ENCODE data around the gene ATP8B4.

The ATP8B4 gene

DNA sequence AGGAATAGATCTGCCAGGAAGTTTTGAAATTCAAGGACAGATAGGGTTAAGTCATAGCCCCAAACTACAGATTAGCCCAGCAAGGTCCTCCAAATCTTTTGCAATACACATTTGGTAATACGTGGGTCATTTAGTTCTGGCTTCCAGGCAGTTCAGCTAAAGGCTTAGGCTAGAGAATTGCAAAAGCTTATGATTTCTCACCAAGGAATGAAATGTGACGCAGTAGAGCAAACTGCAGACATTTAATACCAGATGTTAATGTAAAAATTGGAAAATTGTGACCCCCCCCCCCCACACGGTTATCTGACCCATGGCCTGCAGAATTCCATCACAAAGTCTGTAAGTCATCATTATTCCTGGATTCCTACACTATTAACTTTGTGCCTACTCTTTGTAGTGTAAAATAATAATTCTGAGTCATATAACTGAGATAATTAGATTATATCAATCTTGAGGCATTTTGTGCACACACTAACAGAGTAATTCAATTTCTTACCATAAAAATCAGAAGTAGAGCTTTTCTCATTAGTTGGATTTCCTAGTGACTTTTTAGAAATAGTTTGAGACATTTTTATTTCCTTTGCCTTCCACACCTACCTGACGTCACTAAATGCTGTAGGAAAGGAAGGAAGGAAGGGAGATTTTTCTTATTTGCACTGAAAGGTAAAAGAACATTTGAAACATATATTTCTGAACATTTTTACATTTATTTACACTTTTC lies 263.0 kb downstream of the ATP8B4 start:
- peak; percentile 56 for DNase-seq (ENCODE audit: low read depth)

GRCh38 chr15:49852756-49853155 lies 266.3 kb downstream of the ATP8B4 start:
- DNase-seq (ENCODE audit: low read depth): no peak

GRCh38 chr15:49848807-49849206 lies 270.2 kb downstream of the ATP8B4 start:
- no peak for DNase-seq (ENCODE audit: low read depth)

DNA sequence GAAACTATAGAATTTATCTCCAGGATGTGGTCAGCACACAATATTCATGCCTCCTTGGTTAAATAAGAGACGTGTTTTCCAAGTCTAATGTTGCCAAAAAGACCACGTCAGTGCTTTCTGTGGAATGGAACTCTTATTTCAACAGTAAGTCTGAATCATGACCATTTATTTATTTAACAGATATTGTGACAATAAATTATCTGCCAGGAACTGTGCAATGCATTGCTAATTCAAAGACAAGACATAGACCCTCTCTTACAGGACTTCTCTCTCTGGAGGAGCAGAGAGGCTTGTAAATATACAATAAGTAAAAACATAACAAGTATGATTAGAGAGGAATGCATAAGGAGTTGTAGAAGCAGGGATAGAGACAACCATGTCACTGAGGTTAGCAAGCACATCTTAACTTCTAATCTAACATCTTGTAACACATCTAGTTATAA lies 270.7 kb downstream of the ATP8B4 start:
- peak; percentile 59 for DNase-seq (ENCODE audit: low read depth)

GRCh38 chr15:49847423-49848281 lies 271.4 kb downstream of the ATP8B4 start:
- DNase-seq (ENCODE audit: low read depth): no peak

DNA sequence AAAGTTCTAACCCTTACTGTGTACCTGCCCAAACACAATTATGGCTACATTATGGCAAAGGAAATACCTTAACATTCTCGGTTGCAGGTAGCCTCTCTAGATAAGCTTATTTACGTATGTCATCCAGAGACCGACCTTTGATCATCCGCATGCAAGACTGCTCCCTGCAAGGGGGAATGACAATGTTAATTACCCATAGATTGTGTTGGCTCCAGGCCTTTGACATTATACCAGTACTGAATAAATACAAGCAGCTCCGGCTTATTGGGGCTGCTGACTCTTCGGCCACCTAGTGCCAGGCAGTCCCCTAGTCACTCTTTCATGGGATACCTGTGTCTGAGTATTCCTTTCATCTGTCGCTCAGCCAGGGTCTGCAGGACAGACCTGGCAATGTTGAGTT lies 274.6 kb downstream of the ATP8B4 start:
- DNase-seq (ENCODE audit: low read depth): no peak

GRCh38 chr15:49843725-49844124 lies 275.3 kb downstream of the ATP8B4 start:
- peak; percentile 42 for DNase-seq (ENCODE audit: low read depth)

GRCh38 chr15:49842031-49842730 lies 276.9 kb downstream of the ATP8B4 start:
- no peak for DNase-seq (ENCODE audit: low read depth)

DNA sequence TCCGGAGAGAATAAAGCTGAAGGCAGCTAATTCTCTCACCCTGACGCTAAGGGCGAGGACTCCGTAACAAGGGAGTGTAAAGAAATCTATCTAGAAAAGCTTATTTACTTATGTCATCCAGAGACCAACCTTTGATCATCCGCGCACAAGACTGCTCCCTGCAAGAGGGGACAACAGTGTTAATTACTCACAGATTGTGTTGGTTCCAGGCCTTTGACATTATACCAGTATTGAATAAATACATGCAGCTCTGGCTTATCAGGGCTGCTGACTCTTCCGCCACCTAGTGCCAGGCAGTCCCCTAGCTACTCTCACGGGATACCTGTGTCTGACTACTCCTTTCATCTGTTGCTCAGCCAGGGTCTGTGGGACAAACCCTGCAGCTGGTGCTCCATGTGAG lies 286.5 kb downstream of the ATP8B4 start:
- DNase-seq (ENCODE audit: low read depth): no peak

DNA sequence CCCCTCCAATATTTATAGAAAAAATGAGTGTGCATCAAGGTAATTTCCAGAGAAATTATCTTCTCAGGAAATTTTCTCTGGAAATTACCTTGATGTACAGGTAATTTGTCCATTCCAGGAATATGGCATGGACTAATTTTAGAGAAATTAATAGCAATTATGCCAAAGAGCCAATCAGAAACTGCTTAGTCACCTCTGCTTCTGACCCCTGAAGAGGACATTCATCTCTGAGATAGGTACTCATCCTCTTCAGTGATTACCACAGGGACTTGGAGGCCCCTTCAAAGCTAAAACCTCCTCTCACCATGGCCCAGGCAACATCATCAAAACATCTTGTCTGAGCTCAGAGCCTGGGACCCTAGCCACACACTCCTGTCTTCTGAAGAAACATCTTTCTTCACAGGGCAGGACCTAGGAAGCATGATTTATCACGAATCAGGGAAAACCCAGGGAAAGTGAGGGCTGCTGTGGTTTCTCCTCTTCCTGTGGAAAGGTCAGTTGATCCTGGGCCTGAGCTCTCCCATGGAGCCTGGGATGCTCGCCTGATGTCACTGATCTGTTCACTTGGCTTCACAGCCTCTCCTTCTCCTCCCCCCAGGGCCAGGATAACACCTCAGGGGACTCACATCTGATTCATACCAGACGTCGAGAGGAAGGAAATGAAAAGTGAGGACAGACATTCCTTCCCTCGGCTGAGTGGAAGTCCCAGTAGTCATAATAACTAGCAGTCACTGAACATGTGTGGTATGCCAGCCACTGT lies 287.6 kb downstream of the ATP8B4 start:
- DNase-seq (ENCODE audit: low read depth): no peak

GRCh38 chr15:49830391-49830790 lies 288.6 kb downstream of the ATP8B4 start:
- no peak for DNase-seq (ENCODE audit: low read depth)

GRCh38 chr15:49827311-49827710 lies 291.7 kb downstream of the ATP8B4 start:
- no peak for DNase-seq (ENCODE audit: low read depth)

DNA sequence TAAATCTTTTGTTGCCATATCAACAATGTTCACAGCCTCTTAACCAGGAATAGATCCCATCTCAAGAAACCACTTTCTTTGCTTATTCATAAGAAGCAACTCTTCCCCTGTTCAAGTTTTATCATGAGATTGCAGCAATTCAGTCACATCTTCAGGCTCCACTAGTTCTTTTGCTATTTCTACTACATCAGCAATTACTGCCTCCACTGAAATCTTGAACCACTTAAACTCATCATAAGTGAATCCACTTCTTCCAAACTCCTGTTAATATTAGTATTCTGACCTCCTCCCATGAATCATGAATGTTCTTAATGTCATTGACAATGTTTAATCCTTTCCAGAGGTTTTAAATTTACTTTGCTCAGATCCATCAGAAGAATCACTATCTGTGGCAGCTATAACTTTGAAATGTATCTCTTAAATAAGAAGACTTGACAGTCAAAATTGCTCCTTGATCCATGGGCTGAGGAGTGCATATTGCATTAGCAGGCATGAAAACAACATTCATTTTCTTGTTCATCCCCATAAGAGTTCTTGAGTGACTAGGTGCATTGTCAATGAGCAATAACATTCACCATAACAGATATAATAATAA lies 292.3 kb downstream of the ATP8B4 start:
- no peak for DNase-seq (ENCODE audit: low read depth)

GRCh38 chr15:49824775-49825099 lies 294.3 kb downstream of the ATP8B4 start:
- DNase-seq (ENCODE audit: low read depth): no peak

DNA sequence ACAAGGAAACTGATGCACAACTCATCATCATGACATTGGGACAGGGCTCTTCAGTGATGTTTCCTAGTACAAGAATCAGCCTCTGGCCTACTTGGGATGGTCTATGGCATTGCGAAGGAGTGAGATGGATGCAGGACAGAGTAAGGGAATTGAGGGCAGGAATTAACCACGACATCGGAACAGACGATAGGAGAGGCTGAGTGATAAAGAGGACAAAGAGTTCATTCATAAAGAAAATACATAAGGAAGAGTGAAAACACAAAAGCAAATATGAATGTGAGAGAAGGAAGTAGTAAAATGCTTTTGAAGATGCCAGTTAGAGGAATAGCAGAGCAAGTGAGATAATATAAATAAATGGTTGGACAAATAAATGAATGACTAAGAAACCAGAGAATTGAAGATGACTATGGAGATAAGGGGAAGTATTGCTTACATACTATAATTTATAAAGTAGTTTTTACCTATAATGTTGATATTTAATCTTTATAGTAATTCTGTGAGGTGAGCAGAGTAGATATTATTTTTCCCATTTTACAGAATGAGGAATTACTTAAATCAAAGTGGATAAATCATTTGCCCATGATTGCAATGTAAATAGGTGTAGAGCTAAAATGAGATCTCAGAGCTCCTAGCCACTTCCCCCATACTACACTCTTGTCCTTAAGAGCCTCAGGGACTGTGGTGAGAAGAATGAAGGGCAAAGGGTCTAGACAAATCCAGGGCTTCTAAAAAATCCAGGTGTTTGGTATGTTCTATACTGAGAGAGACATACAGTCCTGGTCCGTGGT lies 294.9 kb downstream of the ATP8B4 start:
- DNase-seq (ENCODE audit: low read depth): no peak

GRCh38 chr15:49817100-49817499 lies 301.9 kb downstream of the ATP8B4 start:
- DNase-seq (ENCODE audit: low read depth): no peak

DNA sequence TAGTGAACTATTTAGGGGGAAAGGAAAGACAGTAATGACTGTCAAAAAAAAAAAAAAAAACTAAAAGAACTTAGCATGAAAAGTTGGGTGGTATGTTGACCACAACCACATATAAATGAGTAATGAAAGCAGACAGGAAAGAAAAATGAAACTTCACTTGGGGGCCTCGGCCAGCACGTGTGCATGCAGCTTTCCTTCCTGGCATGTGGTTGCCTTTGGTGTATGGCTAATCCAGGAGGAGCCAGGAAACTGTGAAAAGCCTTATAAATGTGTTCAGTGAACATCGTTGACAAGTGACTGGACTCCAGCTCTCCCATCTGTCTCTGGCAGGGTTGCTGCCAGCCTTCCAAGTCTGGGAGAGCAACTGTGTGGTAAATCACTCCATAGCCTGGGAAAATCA lies 303.1 kb downstream of the ATP8B4 start:
- peak; percentile 86 for DNase-seq (ENCODE audit: low read depth)

- DNase-seq (ENCODE audit: low read depth): peak; percentile 26
Measured at GRCh38 chr15:49815526-49815925, 303.5 kb downstream of the ATP8B4 start.

DNA sequence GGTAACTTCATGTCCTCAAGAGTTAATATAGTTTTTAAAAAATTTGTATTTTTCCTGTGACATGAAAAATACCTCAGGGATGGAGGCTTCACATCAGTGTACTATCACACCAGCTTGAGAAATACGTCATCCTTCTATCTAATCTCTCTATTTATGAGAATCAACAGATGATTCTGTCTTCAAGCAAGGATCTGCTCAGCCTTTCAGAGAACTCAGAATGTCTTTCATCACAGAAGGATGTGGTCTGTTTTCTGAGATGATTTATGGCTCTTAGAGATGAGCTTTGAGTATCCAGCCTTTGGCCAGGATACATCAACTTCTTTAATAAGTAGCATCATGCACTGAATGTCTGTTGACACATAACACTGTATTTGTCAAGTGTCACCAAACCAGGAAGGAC lies 304.3 kb downstream of the ATP8B4 start:
- DNase-seq (ENCODE audit: low read depth): no peak

GRCh38 chr15:49813625-49814024 lies 305.4 kb downstream of the ATP8B4 start:
- DNase-seq (ENCODE audit: low read depth): no peak

DNA sequence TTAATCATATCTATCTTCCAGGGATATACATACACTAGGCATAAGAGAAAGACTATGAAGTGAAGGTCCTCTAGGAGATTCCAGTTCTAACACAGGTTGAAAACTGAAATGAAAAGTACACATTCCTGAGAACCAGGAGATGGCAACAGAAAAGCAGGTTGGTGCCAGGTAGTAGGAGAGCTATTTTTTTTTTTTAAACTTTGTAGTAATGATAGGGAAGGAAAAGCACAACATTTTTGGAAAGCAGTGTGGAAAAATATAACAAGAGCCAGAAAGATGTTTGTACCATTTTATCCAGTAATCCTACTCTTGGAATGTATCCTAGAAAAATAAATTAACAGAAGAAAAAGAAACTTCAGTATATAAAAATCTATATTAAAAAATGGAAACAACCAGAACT lies 308.3 kb downstream of the ATP8B4 start:
- DNase-seq (ENCODE audit: low read depth): no peak
